Psoas muscle (tissue), 8 donors: ENCODE results near the gene PCSK5. TPM values are rescaled to one million over a fixed set of nuclear protein-coding genes. Genes with fewer than 3 reads are reported as not detected.

Experiments
- ATAC-seq, 4 donors: fragments of 200-7000 bp; cut with Tn5 transposase; one replicate each; pipeline ENCODE4 v1.9.1; 2020; ENCODE audit warnings: moderate library complexity in 3 of 4, mild to moderate bottlenecking in 2 of 4
- DNase-seq, 2 donors: peaks; one replicate each; pipeline ENCODE4 v3.0.0-alpha.2; 2020
- H3K27ac ChIP-seq: fragments of 200-600 bp; one replicate; pipeline ENCODE4 v1.8.0; 2022
- H3K27me3 ChIP-seq, 3 donors: fragments of 200-600 bp in 1 of 3; one replicate each; pipeline versions ENCODE4 v1.6.1 to v1.8.0; 2013 to 2022; ENCODE audit warnings: low read length in 2 of 3, mild to moderate bottlenecking in 2 of 3, moderate library complexity in 1 of 3; ENCODE audit not compliant: insufficient read depth in 3 of 3
- H3K36me3 ChIP-seq, 2 donors: fragments of 200-600 bp in 1 of 2; one replicate each; pipeline versions ENCODE4 v1.6.1 to v1.8.0; 2013 to 2022; ENCODE audit warnings: low read depth in 1 of 2, mild to moderate bottlenecking in 1 of 2, moderate library complexity in 1 of 2; ENCODE audit not compliant: insufficient read depth in 1 of 2
- H3K4me1 ChIP-seq: fragments of 200-600 bp; one replicate; pipeline ENCODE4 v1.8.0; 2022
- H3K4me3 ChIP-seq: fragments of 200-600 bp; one replicate; pipeline ENCODE4 v1.8.0; 2022; ENCODE audit warnings: mild to moderate bottlenecking
- H3K9me3 ChIP-seq: fragments of 200-600 bp; one replicate; pipeline ENCODE4 v1.8.0; 2022
- WGBS, 3 donors: extraction: QIAGEN DNeasy Blood & Tissue Kit; methylation state at CpG; one replicate each; pipeline versions ENCODE4 v1.1.6 to v1.1.7; 2013; 5-methylcytosine and 5-hydroxymethylcytosine counted together
- intact Hi-C, 2 donors: fragments of 100-400 bp; cut with DNase I; formaldehyde crosslinking; loops; one replicate each; pipeline versions ENCODE4 v1.11.0 to v1.14.2; 2022
- polyA plus RNA-seq, 3 donors: library from polyadenylated mRNA; stranded (reverse); fragments of 200-250 nt; gene quantifications; one replicate each; pipeline ENCODE4 v1.2.3, GENCODE V29; 2013
- total RNA-seq, 4 donors: library from RNA; stranded (reverse); fragmentation: NEBNext Ultra II Directional in 2 of 4; extraction: Animal tissue kit (Norgen Biotek cat#: 25700) in 2 of 4; gene quantifications; one replicate each; pipeline versions ENCODE4 v1.2.1 to v1.2.4, GENCODE V29; 2021 to 2023
- TF ChIP-seq, protein P1 (sequence below): fragments of 200-600 bp; IDR thresholded peaks from one replicate; pipeline ENCODE4 v1.8.0; 2022; ENCODE audit warnings: antibody characterized with exemption
- donor health status: healthy with polysubstance abuse.
- donor health status: DM: no; HTN: no; CAD: no; lungs with moderate emphysema.
- donor health status: Bipolar disorder and iron deficiency.
- donor health status: healthy.
- donor health status: DM: yes; HTN: yes; CAD: no.
- donor health status: DM: no; HTN: no; CAD: no.
- donor health status: DM: no; HTN: no; CAD: no.
- donor health status: DM: yes; HTN: yes; CAD: no.

PCSK5 gene
- total and polyA plus RNA-seq, 7 donors, result 0.75 to 4.4 (median 2.3) TPM

DNA sequence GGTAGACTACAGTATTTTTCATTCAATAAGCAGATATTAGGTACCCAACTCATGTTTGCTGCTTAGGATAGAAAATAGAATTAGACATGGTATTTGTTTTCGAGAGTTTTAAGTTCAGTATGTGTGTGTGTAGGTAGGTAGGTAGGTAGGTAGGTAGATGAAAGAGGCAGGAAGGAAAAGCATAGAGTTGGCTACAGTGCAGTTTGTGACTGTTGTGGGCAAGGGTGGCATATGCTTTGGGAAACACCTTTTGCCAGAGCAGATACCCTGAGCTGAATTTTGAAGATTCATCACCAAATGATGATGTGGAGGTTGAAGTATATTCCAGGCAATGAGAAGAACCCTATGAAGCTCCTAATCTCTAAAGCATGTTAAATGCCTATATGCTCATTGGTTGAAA, 20.0 kb upstream of the PCSK5 start:
- no peak for ATAC-seq
- TF ChIP-seq, protein P1, sequence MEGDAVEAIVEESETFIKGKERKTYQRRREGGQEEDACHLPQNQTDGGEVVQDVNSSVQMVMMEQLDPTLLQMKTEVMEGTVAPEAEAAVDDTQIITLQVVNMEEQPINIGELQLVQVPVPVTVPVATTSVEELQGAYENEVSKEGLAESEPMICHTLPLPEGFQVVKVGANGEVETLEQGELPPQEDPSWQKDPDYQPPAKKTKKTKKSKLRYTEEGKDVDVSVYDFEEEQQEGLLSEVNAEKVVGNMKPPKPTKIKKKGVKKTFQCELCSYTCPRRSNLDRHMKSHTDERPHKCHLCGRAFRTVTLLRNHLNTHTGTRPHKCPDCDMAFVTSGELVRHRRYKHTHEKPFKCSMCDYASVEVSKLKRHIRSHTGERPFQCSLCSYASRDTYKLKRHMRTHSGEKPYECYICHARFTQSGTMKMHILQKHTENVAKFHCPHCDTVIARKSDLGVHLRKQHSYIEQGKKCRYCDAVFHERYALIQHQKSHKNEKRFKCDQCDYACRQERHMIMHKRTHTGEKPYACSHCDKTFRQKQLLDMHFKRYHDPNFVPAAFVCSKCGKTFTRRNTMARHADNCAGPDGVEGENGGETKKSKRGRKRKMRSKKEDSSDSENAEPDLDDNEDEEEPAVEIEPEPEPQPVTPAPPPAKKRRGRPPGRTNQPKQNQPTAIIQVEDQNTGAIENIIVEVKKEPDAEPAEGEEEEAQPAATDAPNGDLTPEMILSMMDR, result no peak
- 91 to 94% (median 93%) methylated on average over 1 of the region's 1 CpG for WGBS, 3 donors

DNA sequence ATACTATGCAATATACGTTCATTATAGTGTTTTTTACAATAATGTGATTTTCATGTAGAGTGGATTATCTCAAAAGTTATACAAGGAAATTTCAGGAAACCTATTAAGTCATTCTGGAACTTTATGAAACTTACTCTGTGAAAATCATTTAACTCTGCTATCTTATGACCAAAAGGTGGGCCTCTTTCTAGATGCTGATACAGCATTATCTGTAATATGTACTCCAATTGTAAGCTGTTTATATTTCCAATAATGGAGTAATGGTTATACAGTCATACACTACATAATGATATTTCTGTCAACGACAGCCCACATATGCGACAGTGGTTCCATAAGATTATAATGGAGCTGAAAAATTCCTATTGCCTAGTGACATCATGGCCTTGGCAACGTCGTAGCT, 18.8 kb upstream of the PCSK5 start:
- WGBS, 3 donors, result 86 to 88% (median 88%) methylated on average over 5 of the region's 5 CpGs
- intact Hi-C loops, result no loop called here

More for the DNA sequence above, 20.0 kb upstream of the PCSK5 start:
- H3K4me1 ChIP-seq, result no peaks in the 10 kb centered on the region
- H3K36me3 ChIP-seq, result no peaks in the 10 kb centered on the region
- H3K9me3 ChIP-seq, result no peaks in the 10 kb centered on the region
- peaks cover 0 to 3% (median 0%) of the 10 kb centered on the region in 3 donors for H3K27me3 ChIP-seq
- H3K4me3 ChIP-seq, result no peak overlapping the region
- H3K27ac ChIP-seq, result no peak overlapping the region
- no peak for DNase-seq
- intact Hi-C loops, result no loop called here

DNA sequence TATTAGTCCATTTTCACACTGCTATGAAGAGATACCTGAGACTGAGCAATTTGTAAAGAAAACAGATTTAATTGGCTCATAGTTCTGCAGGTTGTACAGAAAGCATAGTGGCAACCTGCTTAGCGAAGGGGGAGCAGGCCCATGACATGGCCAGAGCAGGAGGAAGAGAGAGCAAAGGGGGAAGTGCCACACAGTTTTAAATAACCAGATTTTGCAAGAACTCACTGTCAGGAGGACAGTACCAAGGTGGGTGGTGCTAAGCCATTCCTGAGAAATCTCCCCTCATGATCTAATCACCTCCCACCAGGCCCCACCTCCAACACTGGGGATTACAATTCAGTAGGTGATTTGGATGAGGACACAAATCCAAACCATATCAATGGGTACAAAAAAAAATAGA, 16.8 kb upstream of the PCSK5 start:
- WGBS, 3 donors, result 92 to 100% (median 98%) methylated on average over 1 of the region's 1 CpG
- Histone ChIP-seq H3K36me3 (no peaks in the 10 kb centered on the region), H3K4me3 (no peak overlapping the region), H3K9me3 (no peaks in the 10 kb centered on the region), H3K27ac (no peak overlapping the region), H3K4me1 (no peaks in the 10 kb centered on the region), H3K27me3 (no peaks in the 10 kb centered on the region)
- intact Hi-C loops, result no loop called here
- TF ChIP-seq, protein P1, result no peak
- ATAC-seq, result no peak
- no peak for DNase-seq

More for the DNA sequence above, 18.8 kb upstream of the PCSK5 start:
- H3K27ac ChIP-seq, result no peak overlapping the region
- no peaks in the 10 kb centered on the region for H3K4me1 ChIP-seq
- TF ChIP-seq, protein P1, result no peak
- H3K4me3 ChIP-seq, result no peak overlapping the region
- H3K9me3 ChIP-seq, result no peaks in the 10 kb centered on the region
- no peak for DNase-seq
- H3K36me3 ChIP-seq, result no peaks in the 10 kb centered on the region
- no peak for ATAC-seq
- H3K27me3 ChIP-seq, result peaks cover 0 to 3% (median 0%) of the 10 kb centered on the region in 3 donors

DNA sequence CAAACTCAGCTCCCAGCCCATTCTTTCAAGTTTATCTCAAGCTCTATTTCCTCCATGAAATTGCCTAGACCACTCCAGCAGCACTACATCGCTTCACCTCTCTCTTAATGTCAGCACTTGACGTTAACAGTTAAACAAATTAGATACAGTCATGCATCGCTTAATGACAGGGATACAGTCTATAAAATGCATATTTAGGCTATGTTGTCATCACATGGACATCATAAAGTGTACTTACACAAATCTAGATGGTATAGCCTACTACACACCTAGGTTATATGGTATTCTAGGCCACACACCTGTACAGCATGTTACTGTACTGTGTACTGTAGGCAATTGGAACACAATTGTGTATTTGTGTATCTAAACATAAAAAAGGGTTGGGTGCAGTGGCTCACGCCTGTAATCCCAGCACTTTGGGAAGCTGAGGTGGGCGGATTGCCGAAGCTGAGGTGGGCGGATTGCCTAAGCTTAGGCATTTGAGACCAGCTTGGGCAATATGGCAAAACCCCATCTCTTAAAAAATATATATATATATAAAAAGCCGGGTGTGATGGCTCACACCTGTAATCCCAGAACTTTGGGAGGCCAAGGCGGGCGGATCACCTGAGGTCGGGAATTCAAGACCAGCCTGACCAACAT, 13.4 kb upstream of the PCSK5 start:
- ATAC-seq, result no peak
- intact Hi-C loops, result no loop called here
- H3K9me3 ChIP-seq, result no peaks in the 10 kb centered on the region
- no peak for DNase-seq
- H3K4me1 ChIP-seq, result no peaks in the 10 kb centered on the region
- H3K27ac ChIP-seq, result no peak overlapping the region
- TF ChIP-seq, protein P1, result no peak
- no peaks in the 10 kb centered on the region for H3K36me3 ChIP-seq
- WGBS, 3 donors, result 81 to 86% (median 85%) methylated on average over 11 of the region's 11 CpGs
- H3K4me3 ChIP-seq, result no peak overlapping the region
- H3K27me3 ChIP-seq, result no peaks in the 10 kb centered on the region

DNA sequence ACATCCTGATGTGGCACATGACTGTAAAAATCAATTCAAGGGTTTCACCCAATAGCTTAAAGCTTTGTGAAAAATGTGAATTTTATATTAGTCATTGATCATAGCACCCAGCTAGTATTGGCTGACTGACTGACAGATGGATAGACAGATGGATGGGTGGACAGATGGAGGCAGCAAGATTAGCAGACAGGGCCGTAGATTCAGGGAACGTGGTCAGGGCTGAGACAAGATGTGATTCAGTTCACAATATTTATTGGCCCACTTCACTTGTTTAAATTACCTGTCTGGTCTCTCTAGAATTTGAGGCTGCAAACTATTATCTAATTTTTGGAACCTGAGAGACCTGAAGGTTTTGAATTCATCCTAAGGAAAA, 12.0 kb upstream of the PCSK5 start:
- TF ChIP-seq, protein P1, result no peak
- no peak for DNase-seq
- intact Hi-C loops, result no loop called here
- ATAC-seq, result no peak
- Histone ChIP-seq H3K27ac (no peak overlapping the region), H3K4me3 (no peak overlapping the region), H3K36me3 (no peaks in the 10 kb centered on the region), H3K9me3 (no peaks in the 10 kb centered on the region), H3K4me1 (no peaks in the 10 kb centered on the region), H3K27me3 (no peaks in the 10 kb centered on the region)
- WGBS, 3 donors, result 80 to 84% (median 81%) methylated on average over 2 of the region's 2 CpGs
